ENCODE measurements around the gene TSEN54. TPM values are rescaled to one million over a fixed set of nuclear protein-coding genes. Genes with fewer than 3 reads are reported as not detected.

Gene TSEN54
- total RNA-seq, 2 experiments from 2014 or later, result 75.2 to 76.0 TPM

GRCh38 chr17:75502721-75503329 lies 13.5 kb upstream of the TSEN54 start:
- Mint-ChIP-seq H3K4me3 (no peak overlapping the region), H3K27me3 (no peaks in the 10 kb centered on the region), H3K9me3 (no peaks in the 10 kb centered on the region), H3K27ac (no peak overlapping the region), H3K4me1 (peaks cover 3% of the 10 kb centered on the region), H3K36me3 (peaks cover 4% of the 10 kb centered on the region)
- POLR2A ChIA-PET, result interaction anchor here (0.6 to 1.2 kb wide), 4 partner anchors 15 to 1276 kb away, joined by 3 to 4 read pairs (median 3); partner anchors contain the start of gene TMEM94
- ATAC-seq (ENCODE audit: low read depth) (no peak), DNase-seq (no peak)

- no peaks in the 10 kb centered on the region for H3K9me3 Mint-ChIP-seq
- H3K4me1 Mint-ChIP-seq, result no peaks in the 10 kb centered on the region
- ATAC-seq (ENCODE audit: low read depth) (no peak), DNase-seq (no peak)
- no peak overlapping the region for H3K4me3 Mint-ChIP-seq
- POLR2A ChIA-PET, result interaction anchor here (0.6 to 1.2 kb wide), 4 partner anchors 14 to 1276 kb away, joined by 3 to 4 read pairs (median 3); partner anchors contain the start of gene TMEM94
- no peak overlapping the region for H3K27ac Mint-ChIP-seq
- H3K27me3 Mint-ChIP-seq, result no peaks in the 10 kb centered on the region
- H3K36me3 Mint-ChIP-seq, result peaks cover 2% of the 10 kb centered on the region
Observed at GRCh38 chr17:75503337-75503950, 12.9 kb upstream of the TSEN54 start.

- Mint-ChIP-seq H3K9me3 (no peaks in the 10 kb centered on the region), H3K27me3 (no peaks in the 10 kb centered on the region), H3K4me1 (no peaks in the 10 kb centered on the region), H3K27ac (no peak overlapping the region), H3K36me3 (no peaks in the 10 kb centered on the region), H3K4me3 (no peak overlapping the region)
- POLR2A ChIA-PET, result interaction anchor here (1.2 kb wide), 2 partner anchors 48 kb away, joined by 3 to 4 read pairs; partner anchors contain the start of gene TMEM94
- ATAC-seq (ENCODE audit: low read depth), result no peak
- DNase-seq, result no peak
Observed at GRCh38 chr17:75503976-75504346, 12.4 kb upstream of the TSEN54 start.

GRCh38 chr17:75504347-75505151 lies 11.8 kb upstream of the TSEN54 start:
- H3K27me3 Mint-ChIP-seq, result no peaks in the 10 kb centered on the region
- DNase-seq, result no peak
- ATAC-seq (ENCODE audit: low read depth), result peak; percentile 39
- no peaks in the 10 kb centered on the region for H3K9me3 Mint-ChIP-seq
- no peaks in the 10 kb centered on the region for H3K36me3 Mint-ChIP-seq
- POLR2A ChIA-PET, result interaction anchor here (1.2 kb wide), 1 partner anchor 48 kb away, joined by 4 read pairs; the partner anchor contains the start of gene TMEM94
- no peak overlapping the region for H3K27ac Mint-ChIP-seq
- H3K4me1 Mint-ChIP-seq, result no peaks in the 10 kb centered on the region
- H3K4me3 Mint-ChIP-seq, result no peak overlapping the region

DNA sequence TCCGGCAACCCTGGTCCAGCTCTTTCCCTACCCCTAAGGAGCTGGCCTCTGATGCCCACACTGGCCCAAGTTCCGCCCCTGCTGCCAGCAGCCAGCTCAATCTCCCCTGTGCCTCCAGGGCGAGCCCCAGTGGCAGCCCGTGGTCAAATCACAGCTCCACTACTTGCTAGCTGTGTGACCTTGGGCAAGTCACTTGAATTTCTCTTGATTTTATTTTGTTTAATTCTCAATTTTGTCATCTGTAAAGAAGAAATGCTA lies 11.2 kb upstream of the TSEN54 start:
- no peaks in the 10 kb centered on the region for H3K9me3 Mint-ChIP-seq
- POLR2A ChIA-PET, result interaction anchor here (1.2 kb wide), 2 partner anchors 11 to 49 kb away, joined by 3 to 4 read pairs; partner anchors contain the start of genes TMEM94 and TSEN54
- no peaks in the 10 kb centered on the region for H3K4me1 Mint-ChIP-seq
- no peak for ATAC-seq (ENCODE audit: low read depth)
- no peak overlapping the region for H3K4me3 Mint-ChIP-seq
- H3K27me3 Mint-ChIP-seq, result no peaks in the 10 kb centered on the region
- no peak overlapping the region for H3K27ac Mint-ChIP-seq
- H3K36me3 Mint-ChIP-seq, result no peaks in the 10 kb centered on the region
- no peak for DNase-seq

GRCh38 chr17:75505640-75506039 lies 10.7 kb upstream of the TSEN54 start:
- Mint-ChIP-seq H3K27ac (no peak overlapping the region), H3K4me3 (no peak overlapping the region), H3K36me3 (no peaks in the 10 kb centered on the region), H3K4me1 (no peaks in the 10 kb centered on the region), H3K9me3 (no peaks in the 10 kb centered on the region), H3K27me3 (no peaks in the 10 kb centered on the region)
- DNase-seq (no peak), ATAC-seq (ENCODE audit: low read depth) (no peak)
- POLR2A ChIA-PET, result interaction anchor here (0.6 to 1.2 kb wide), 2 partner anchors 11 to 36 kb away, joined by 3 to 8 read pairs; partner anchors contain the start of gene TSEN54

- Mint-ChIP-seq H3K9me3 (no peaks in the 10 kb centered on the region), H3K27me3 (no peaks in the 10 kb centered on the region), H3K27ac (no peak overlapping the region), H3K36me3 (no peaks in the 10 kb centered on the region), H3K4me3 (no peak overlapping the region), H3K4me1 (no peaks in the 10 kb centered on the region)
- DNase-seq (no peak), ATAC-seq (ENCODE audit: low read depth) (no peak)
- POLR2A ChIA-PET, result interaction anchor here (0.6 to 1.2 kb wide), 2 partner anchors 10 to 36 kb away, joined by 3 to 8 read pairs; partner anchors contain the start of gene TSEN54
Observed at GRCh38 chr17:75506134-75506533, 10.2 kb upstream of the TSEN54 start.

GRCh38 chr17:75506888-75507287 lies 9.4 kb upstream of the TSEN54 start:
- H3K27me3 Mint-ChIP-seq, result no peaks in the 10 kb centered on the region
- POLR2A ChIA-PET, result no interaction called here
- no peaks in the 10 kb centered on the region for H3K36me3 Mint-ChIP-seq
- H3K9me3 Mint-ChIP-seq, result no peaks in the 10 kb centered on the region
- no peak for ATAC-seq (ENCODE audit: low read depth)
- no peaks in the 10 kb centered on the region for H3K4me1 Mint-ChIP-seq
- H3K4me3 Mint-ChIP-seq, result no peak overlapping the region
- no peak for DNase-seq
- no peak overlapping the region for H3K27ac Mint-ChIP-seq

DNA sequence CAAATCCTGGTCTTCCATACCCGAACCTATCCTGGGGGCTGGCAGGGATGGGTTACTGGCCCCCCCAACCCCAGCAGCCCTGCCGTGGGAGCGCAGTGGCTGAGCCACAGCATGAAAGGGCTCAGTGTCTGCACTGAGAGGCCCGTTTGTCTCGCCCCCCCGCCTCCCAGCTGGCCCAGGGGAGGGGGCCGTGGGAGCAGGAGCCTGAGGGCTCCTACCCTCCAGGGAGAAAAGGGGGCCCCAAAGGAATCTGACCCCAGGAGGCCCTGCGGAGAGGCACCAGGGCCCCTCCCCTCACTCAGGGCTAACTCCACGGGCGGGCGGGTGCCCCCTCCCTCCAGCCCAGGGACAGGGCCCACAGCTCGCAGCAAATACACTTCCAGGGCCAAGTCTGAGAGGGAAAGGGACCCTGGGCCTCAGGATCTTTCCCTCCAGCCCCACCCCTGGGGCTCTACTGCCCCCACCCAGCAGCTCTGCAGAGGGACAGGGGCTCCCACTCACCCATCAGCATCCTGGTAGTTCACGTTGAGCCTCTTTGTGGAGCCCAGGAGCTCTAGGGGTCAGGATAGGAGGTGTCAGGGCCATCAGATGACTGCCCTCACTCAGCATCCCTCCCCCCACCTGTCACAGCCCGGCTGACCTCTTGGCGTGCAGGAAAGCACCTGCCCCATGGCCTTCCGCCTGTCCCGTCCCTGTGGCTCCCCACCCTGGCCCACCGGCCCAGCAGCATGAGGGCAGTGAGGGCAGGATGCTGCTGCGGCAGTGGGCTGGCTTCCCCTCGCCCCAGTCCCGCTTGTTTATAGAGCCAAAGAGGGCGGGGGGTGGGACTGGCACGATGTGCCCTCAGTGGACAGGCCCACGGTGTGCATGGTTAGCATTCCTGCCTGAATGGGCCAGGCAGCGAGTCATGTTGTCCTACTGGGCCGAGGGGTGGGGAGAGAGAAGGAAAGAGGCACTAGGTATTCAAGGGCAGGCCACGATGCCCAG lies 8.3 kb upstream of the TSEN54 start:
- Mint-ChIP-seq H3K27ac (no peak overlapping the region), H3K27me3 (no peaks in the 10 kb centered on the region), H3K9me3 (no peaks in the 10 kb centered on the region), H3K4me1 (no peaks in the 10 kb centered on the region), H3K4me3 (no peak overlapping the region), H3K36me3 (no peaks in the 10 kb centered on the region)
- POLR2A ChIA-PET, result interaction anchor here (1.4 kb wide), 1 partner anchor 20 kb away, joined by 4 read pairs; no protein-coding TSS in a partner anchor
- ATAC-seq (ENCODE audit: low read depth) (no peak), DNase-seq (no peak)

DNA sequence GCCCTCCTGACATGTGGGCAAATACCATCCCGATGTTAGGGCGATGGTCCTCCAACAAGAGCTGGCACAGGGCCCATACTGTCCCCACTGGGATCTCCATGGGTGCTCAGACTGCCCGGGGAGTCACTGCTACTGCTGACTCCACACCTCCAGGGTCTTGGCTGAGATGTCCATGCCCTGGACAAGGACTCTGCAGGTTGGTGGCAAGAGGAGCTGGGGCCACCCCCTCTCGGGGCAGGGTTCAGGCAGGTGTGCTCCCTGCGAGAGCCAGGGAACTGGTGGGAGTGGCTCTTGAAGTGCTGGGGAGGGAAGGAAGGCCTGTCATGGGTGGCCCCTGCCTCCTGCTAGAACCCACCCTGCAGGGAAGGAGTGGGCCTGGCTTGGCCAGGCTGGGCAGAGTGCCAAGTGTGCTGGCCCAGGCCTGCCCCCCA lies 7.4 kb upstream of the TSEN54 start:
- Mint-ChIP-seq H3K27ac (no peak overlapping the region), H3K36me3 (no peaks in the 10 kb centered on the region), H3K4me3 (no peak overlapping the region), H3K27me3 (peaks cover 5% of the 10 kb centered on the region), H3K9me3 (no peaks in the 10 kb centered on the region), H3K4me1 (no peaks in the 10 kb centered on the region)
- ATAC-seq (ENCODE audit: low read depth) (no peak), DNase-seq (no peak)
- POLR2A ChIA-PET, result interaction anchor here (1.4 kb wide), 1 partner anchor 21 kb away, joined by 4 read pairs; no protein-coding TSS in a partner anchor

DNA sequence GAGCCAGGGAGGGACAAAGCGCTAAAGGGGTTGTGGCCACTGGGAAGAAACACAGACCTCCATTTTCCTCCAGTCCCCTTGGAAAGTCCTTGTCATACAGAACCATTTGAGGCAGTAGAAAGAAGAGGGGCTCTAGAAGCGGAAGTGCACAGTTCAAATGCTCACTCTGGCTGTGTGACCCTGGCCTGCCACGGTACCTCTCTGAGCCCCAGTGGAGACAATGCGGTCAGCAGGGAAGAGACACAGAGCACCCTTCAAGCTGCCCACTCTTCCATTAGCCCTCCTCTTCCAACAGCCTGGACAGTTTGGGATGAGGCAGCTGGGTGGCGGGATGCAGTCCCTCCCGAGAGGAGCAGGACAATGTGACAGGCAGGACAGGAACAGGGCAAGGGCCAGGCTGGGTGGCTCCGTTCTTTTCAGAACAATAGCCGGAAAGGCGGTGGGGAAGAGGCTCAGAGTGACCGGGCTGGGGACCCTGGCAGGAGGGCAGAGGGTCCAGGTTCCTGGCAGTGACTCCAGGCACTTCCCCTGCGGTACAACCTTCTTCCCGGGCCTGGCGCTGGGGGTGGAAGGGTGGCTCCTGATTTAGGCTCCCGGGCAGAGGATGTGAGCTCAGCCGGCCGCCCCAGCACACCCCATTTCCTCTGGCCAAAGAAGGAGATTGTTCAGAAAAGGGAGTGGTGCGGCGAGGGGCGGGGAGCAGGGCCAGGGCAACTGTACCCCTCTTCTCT lies 6.6 kb upstream of the TSEN54 start:
- DNase-seq (no peak), ATAC-seq (ENCODE audit: low read depth) (no peak)
- H3K9me3 Mint-ChIP-seq, result no peaks in the 10 kb centered on the region
- H3K4me3 Mint-ChIP-seq, result no peak overlapping the region
- no peak overlapping the region for H3K27ac Mint-ChIP-seq
- H3K4me1 Mint-ChIP-seq, result no peaks in the 10 kb centered on the region
- POLR2A ChIA-PET, result interaction anchor here (1.4 kb wide), 1 partner anchor 22 kb away, joined by 4 read pairs; no protein-coding TSS in a partner anchor
- peaks cover 7% of the 10 kb centered on the region for H3K27me3 Mint-ChIP-seq
- no peaks in the 10 kb centered on the region for H3K36me3 Mint-ChIP-seq

DNA sequence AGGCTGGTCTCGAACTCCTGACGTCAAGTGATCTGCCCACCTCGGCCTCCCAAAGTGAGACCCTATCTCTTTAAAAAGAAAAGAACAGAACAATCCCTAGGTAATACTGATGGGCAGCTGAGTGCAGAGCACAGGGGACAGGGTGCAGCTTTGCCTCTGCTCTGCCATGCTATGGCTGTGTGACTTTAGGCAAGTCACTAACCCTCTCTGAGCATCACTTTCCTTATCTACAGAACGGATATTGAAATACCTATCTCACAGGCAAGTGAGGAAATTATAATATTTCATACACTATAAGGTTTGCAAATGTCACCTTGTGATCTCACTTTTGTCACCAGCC lies 5.1 kb upstream of the TSEN54 start:
- H3K9me3 Mint-ChIP-seq, result no peaks in the 10 kb centered on the region
- no peak for DNase-seq
- POLR2A ChIA-PET, result no interaction called here
- H3K4me3 Mint-ChIP-seq, result no peak overlapping the region
- ATAC-seq (ENCODE audit: low read depth), result no peak
- H3K27me3 Mint-ChIP-seq, result peaks cover 7% of the 10 kb centered on the region
- H3K27ac Mint-ChIP-seq, result no peak overlapping the region
- no peaks in the 10 kb centered on the region for H3K36me3 Mint-ChIP-seq
- no peaks in the 10 kb centered on the region for H3K4me1 Mint-ChIP-seq

Measured in activated naive CD8-positive, alpha-beta T cell treated with anti-CD3 and anti-CD28 coated beads, Interleukin-2, amount 10 ng/mL, durations not matched to agents 7 days and 5 days (primary cell).